WTC11 (cell line): ENCODE measurements around the gene MSH3. TPM values are rescaled to one million over a fixed set of nuclear protein-coding genes. Genes with fewer than 3 reads are reported as not detected.

Experiments
- ATAC-seq: fragments of 200-7000 bp; cut with Tn5 transposase; 2 replicates; pipeline ENCODE4 v1.10.0; 2021; ENCODE audit warnings: mild to moderate bottlenecking, moderate library complexity
- CTCF ChIA-PET: fragments of 300-600 bp; sonication (Branson Sonifier 250); formaldehyde crosslinking; loops from one replicate; lab custom pipeline; 2021; ENCODE audit warnings: antibody characterized with exemption; lab: Charles Lee
- POLR2A ChIA-PET: fragments of 350-600 bp; sonication (Branson Sonifier 250); formaldehyde crosslinking; loops from one replicate; lab custom pipeline; 2021; ENCODE audit warnings: antibody characterized with exemption; lab: Charles Lee
- DNase-seq: peaks from one replicate; pipeline ENCODE4 v3.0.0; 2021; ENCODE audit warnings: low spot score
- H3K27ac Mint-ChIP-seq: 2 replicates; pipeline ENCODE4 v1.8.0; 2021; ENCODE audit warnings: mixed read lengths
- H3K27me3 Mint-ChIP-seq: 2 replicates; pipeline ENCODE4 v1.8.0; 2021; ENCODE audit warnings: low read depth, mild to moderate bottlenecking, moderate library complexity, mixed read lengths
- H3K36me3 Mint-ChIP-seq: 2 replicates; pipeline ENCODE4 v1.8.0; 2021; ENCODE audit warnings: mixed read lengths
- H3K4me1 Mint-ChIP-seq: 2 replicates; pipeline ENCODE4 v1.8.0; 2022; ENCODE audit warnings: mixed read lengths
- H3K4me3 Mint-ChIP-seq: 2 replicates; pipeline ENCODE4 v1.8.0; 2021; ENCODE audit warnings: mild to moderate bottlenecking, moderate library complexity, mixed read lengths
- H3K9me3 Mint-ChIP-seq: 2 replicates; pipeline ENCODE4 v1.8.0; 2021; ENCODE audit warnings: mixed read lengths
- CREB1 ChIP-seq: sonication (generic); formaldehyde crosslinking; IDR thresholded peaks from 2 replicates; pipeline ENCODE4 v1.8.0; 2023; ENCODE audit warnings: mild to moderate bottlenecking, missing genetic modification reagents
- ETV6 ChIP-seq: sonication (generic); formaldehyde crosslinking; IDR thresholded peaks from 2 replicates; pipeline ENCODE4 v1.8.1; 2022; ENCODE audit warnings: mild to moderate bottlenecking, missing genetic modification reagents
- GTF2I ChIP-seq: fragments of 250-450 bp; sonication (Bioruptor Pico); conservative IDR thresholded peaks from 2 replicates; pipeline ENCODE4 v1.4.0; 2021; ENCODE audit warnings: mild to moderate bottlenecking
- HMGA2 ChIP-seq: fragments of 250-450 bp; sonication (Bioruptor Pico); IDR thresholded peaks from 2 replicates; pipeline ENCODE4 v1.4.0; 2021; ENCODE audit warnings: mild to moderate bottlenecking, moderate library complexity
- IRF2 ChIP-seq: sonication (generic); formaldehyde crosslinking; IDR thresholded peaks from 2 replicates; pipeline ENCODE4 v1.8.0; 2022; ENCODE audit warnings: low read depth, missing genetic modification reagents, borderline replicate concordance
- PREB ChIP-seq: sonication (generic); formaldehyde crosslinking; IDR thresholded peaks from 2 replicates; pipeline ENCODE4 v1.8.1; 2022; ENCODE audit warnings: mild to moderate bottlenecking, missing genetic modification reagents, moderate library complexity, borderline replicate concordance
- TEAD1 ChIP-seq: sonication (generic); formaldehyde crosslinking; IDR thresholded peaks from 2 replicates; pipeline ENCODE4 v1.8.0; 2022; ENCODE audit warnings: mild to moderate bottlenecking, missing genetic modification reagents
- USF1 ChIP-seq: sonication (generic); formaldehyde crosslinking; IDR thresholded peaks from 2 replicates; pipeline ENCODE4 v1.8.0; 2022; ENCODE audit warnings: mild to moderate bottlenecking, missing genetic modification reagents
- USF2 ChIP-seq: sonication (generic); formaldehyde crosslinking; IDR thresholded peaks from 2 replicates; pipeline ENCODE4 v1.8.1; 2023; ENCODE audit warnings: mild to moderate bottlenecking, missing genetic modification reagents, moderate library complexity
- ZBTB43 ChIP-seq: sonication (generic); formaldehyde crosslinking; IDR thresholded peaks from 2 replicates; pipeline ENCODE4 v1.8.1; 2023; ENCODE audit warnings: mild to moderate bottlenecking, missing genetic modification reagents
- ZNF263 ChIP-seq: sonication (generic); formaldehyde crosslinking; IDR thresholded peaks from 2 replicates; pipeline ENCODE4 v1.8.1; 2022; ENCODE audit warnings: low read depth, mild to moderate bottlenecking, moderate library complexity, missing genetic modification reagents
- total RNA-seq: library from RNA; stranded (reverse); gene quantifications from 3 replicates; pipeline ENCODE4 v1.2.3, GENCODE V29; 2021
- TF ChIP-seq, protein P1 (sequence below): fragments of 250-450 bp; sonication (Bioruptor Pico); IDR thresholded peaks from 2 replicates; pipeline ENCODE4 v1.9.0; 2021; ENCODE audit warnings: mild to moderate bottlenecking, borderline replicate concordance
- TF ChIP-seq, protein P2 (sequence below): fragments of 250-450 bp; sonication (Bioruptor Pico); IDR thresholded peaks from 2 replicates; pipeline ENCODE4 v1.9.0; 2021; ENCODE audit warnings: moderate library complexity, mild to moderate bottlenecking, inconsistent platforms, borderline replicate concordance
- TF ChIP-seq, protein P3 (sequence below): fragments of 250-450 bp; sonication (Bioruptor Pico); IDR thresholded peaks from 2 replicates; pipeline ENCODE4 v2.1.2; 2022; ENCODE audit warnings: mild to moderate bottlenecking, moderate library complexity
- TF ChIP-seq, protein P4 (sequence below): fragments of 250-450 bp; sonication (Bioruptor Pico); IDR thresholded peaks from 2 replicates; pipeline ENCODE4 v1.9.0; 2021; ENCODE audit warnings: mild to moderate bottlenecking

MSH3 gene
- total RNA-seq, 1 experiment from 2014 or later: 14.6 TPM

DNA sequence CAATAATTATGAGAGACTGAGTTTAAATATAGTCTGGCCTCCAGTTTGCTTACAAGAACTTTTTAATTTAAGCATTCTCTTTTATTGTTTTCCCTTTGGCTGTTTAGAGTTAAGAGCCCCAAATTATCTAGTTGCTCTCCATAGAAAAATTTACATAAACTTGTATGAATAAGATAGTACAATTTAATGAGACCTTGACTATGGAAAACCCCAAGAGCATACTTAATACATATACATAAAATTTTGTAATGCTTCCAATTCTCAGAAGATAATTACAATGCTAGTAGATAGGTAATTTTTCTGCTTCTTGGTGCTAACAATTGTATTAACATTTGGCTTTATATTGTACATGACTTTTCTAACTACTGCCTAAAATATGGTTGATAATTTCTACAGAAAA is 20.3 kb upstream of the MSH3 start:
- CTCF ChIA-PET: no interaction called here
- Mint-ChIP-seq H3K27ac (no peak overlapping the region), H3K4me3 (no peak overlapping the region), H3K9me3 (peaks cover 6% of the 10 kb centered on the region; the same call in 1 of the 2 replicates), H3K36me3 (peaks cover 62% of the 10 kb centered on the region), H3K27me3 (no peaks in the 10 kb centered on the region), H3K4me1 (no peaks in the 10 kb centered on the region)
- POLR2A ChIA-PET: no interaction called here
- ATAC-seq: no peak
- TF ChIP-seq USF1 (CRISPR knock-in tag) (no peak), IRF2 (CRISPR knock-in tag) (no peak), HMGA2 (CRISPR knock-in tag) (no peak), PREB (CRISPR knock-in tag) (no peak), ZNF263 (CRISPR knock-in tag) (no peak), USF2 (no peak), GTF2I (CRISPR knock-in tag) (no peak), CREB1 (CRISPR knock-in tag) (no peak), ZBTB43 (CRISPR knock-in tag) (no peak)
- TF ChIP-seq, protein P1, sequence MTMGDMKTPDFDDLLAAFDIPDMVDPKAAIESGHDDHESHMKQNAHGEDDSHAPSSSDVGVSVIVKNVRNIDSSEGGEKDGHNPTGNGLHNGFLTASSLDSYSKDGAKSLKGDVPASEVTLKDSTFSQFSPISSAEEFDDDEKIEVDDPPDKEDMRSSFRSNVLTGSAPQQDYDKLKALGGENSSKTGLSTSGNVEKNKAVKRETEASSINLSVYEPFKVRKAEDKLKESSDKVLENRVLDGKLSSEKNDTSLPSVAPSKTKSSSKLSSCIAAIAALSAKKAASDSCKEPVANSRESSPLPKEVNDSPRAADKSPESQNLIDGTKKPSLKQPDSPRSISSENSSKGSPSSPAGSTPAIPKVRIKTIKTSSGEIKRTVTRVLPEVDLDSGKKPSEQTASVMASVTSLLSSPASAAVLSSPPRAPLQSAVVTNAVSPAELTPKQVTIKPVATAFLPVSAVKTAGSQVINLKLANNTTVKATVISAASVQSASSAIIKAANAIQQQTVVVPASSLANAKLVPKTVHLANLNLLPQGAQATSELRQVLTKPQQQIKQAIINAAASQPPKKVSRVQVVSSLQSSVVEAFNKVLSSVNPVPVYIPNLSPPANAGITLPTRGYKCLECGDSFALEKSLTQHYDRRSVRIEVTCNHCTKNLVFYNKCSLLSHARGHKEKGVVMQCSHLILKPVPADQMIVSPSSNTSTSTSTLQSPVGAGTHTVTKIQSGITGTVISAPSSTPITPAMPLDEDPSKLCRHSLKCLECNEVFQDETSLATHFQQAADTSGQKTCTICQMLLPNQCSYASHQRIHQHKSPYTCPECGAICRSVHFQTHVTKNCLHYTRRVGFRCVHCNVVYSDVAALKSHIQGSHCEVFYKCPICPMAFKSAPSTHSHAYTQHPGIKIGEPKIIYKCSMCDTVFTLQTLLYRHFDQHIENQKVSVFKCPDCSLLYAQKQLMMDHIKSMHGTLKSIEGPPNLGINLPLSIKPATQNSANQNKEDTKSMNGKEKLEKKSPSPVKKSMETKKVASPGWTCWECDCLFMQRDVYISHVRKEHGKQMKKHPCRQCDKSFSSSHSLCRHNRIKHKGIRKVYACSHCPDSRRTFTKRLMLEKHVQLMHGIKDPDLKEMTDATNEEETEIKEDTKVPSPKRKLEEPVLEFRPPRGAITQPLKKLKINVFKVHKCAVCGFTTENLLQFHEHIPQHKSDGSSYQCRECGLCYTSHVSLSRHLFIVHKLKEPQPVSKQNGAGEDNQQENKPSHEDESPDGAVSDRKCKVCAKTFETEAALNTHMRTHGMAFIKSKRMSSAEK (CRISPR knock-in tag): no peak
- TF ChIP-seq, protein P2, sequence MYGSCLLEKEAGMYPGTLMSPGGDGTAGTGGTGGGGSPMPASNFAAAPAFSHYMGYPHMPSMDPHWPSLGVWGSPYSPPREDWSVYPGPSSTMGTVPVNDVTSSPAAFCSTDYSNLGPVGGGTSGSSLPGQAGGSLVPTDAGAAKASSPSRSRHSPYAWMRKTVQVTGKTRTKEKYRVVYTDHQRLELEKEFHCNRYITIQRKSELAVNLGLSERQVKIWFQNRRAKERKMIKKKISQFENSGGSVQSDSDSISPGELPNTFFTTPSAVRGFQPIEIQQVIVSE (CRISPR knock-in tag): no peak
- no peak for DNase-seq

DNA sequence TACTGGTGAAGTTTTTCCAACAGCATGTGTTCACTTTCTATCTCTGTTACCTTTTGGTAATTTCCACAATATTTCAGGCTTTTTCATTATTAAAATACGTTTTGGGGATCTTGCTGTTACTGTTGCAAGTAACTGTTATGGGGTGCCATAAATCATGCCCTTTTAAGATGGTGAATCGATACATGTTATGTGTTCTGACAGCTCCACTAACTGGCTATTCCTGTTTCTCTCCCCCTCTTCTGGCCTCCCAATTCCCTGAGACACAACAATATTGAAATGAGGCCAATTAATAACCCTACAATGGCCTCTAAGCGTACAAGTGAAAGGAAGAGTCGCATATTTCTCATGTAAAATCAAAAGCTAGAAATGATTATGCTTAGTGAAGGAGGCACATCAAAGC is 13.1 kb upstream of the MSH3 start:
- Mint-ChIP-seq H3K4me1 (no peaks in the 10 kb centered on the region), H3K4me3 (no peak overlapping the region), H3K27ac (no peak overlapping the region), H3K9me3 (peaks cover 7% of the 10 kb centered on the region; the same call in 1 of the 2 replicates), H3K27me3 (no peaks in the 10 kb centered on the region), H3K36me3 (peaks cover 80% of the 10 kb centered on the region)
- no peak for DNase-seq
- POLR2A ChIA-PET: no interaction called here
- ATAC-seq: no peak
- TF ChIP-seq, protein P3, sequence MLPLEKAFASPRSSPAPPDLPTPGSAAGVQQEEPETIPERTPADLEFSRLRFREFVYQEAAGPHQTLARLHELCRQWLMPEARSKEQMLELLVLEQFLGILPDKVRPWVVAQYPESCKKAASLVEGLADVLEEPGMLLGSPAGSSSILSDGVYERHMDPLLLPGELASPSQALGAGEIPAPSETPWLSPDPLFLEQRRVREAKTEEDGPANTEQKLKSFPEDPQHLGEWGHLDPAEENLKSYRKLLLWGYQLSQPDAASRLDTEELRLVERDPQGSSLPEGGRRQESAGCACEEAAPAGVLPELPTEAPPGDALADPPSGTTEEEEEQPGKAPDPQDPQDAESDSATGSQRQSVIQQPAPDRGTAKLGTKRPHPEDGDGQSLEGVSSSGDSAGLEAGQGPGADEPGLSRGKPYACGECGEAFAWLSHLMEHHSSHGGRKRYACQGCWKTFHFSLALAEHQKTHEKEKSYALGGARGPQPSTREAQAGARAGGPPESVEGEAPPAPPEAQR (CRISPR knock-in tag): no peak
- TF ChIP-seq, protein P4, sequence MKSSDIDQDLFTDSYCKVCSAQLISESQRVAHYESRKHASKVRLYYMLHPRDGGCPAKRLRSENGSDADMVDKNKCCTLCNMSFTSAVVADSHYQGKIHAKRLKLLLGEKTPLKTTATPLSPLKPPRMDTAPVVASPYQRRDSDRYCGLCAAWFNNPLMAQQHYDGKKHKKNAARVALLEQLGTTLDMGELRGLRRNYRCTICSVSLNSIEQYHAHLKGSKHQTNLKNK: no peak
- TF ChIP-seq ETV6 (CRISPR knock-in tag) (no peak), USF2 (no peak), TEAD1 (CRISPR knock-in tag) (no peak)
- CTCF ChIA-PET: no interaction called here
